ENCODE measurements around the gene B4GALT7.
A peak's percentile ranks its signal among the peaks of the same experiment; 100 is the strongest.
"Not testable (repeated sequence)": the region's sequence is repeated elsewhere in the genome, so short reads cannot be mapped to it uniquely, and the experiment has no call there.

B4GALT7 gene, protein sequence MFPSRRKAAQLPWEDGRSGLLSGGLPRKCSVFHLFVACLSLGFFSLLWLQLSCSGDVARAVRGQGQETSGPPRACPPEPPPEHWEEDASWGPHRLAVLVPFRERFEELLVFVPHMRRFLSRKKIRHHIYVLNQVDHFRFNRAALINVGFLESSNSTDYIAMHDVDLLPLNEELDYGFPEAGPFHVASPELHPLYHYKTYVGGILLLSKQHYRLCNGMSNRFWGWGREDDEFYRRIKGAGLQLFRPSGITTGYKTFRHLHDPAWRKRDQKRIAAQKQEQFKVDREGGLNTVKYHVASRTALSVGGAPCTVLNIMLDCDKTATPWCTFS

DNA sequence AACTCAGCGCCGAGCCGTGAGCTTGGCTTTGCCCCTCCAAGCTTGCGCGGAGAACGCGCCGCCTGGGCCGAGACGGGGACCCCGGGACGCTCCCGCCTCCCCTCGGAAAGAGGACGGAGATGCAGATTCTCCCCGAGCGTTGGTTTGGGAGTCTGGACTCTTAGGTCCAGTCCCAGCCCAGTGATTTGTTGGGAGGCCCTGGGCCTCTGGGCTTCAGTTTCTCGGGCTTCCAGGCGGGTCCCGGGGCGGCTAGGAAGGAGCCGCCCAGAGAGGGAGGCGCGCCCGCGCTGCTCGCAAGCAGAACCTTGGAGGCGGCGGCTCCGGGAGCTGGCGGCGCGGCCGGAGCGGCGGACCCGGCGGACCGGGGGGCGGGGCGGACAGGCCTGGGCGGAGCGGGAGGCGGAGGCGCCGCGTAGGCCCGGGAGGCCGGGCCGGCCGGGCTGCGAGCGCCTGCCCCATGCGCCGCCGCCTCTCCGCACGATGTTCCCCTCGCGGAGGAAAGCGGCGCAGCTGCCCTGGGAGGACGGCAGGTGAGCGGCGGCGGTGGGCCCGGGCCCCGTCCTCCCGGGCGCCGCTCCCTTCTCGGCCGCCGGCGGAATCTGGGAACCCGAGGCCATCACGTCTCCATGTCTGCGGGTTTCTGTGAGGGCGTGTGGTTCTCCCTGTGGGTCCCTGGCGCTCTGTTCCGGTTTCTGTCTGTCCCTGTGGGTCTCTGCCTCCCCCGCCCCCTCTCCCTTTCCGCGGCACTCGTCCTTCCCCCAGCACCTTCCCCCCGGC is at the start of gene B4GALT7:
Gene B4GALT7, plus strand, starts transcription at position 402 of the 777 bp plus-strand sequence. Its CDS starts 79 bp downstream, at position 481.
- peak in 50 of 51 donors; percentile 25 to 88 (median 70) for DNase-seq

GRCh38 chr5:177552839-177553455 is 47.0 kb upstream of the B4GALT7 start:
- DNase-seq: peak in 12 of 51 donors; percentile 6 to 35 (median 20)

- DNase-seq: peak in 27 of 51 donors; percentile 19 to 67 (median 39)
Observed at GRCh38 chr5:177553671-177554429, 46.1 kb upstream of the B4GALT7 start.

GRCh38 chr5:177554474-177555111 is 45.3 kb upstream of the B4GALT7 start, which contains the start of gene FAM193B:
Gene FAM193B, minus strand, starts transcription at chr5:177554563. Its CDS starts 105 bp downstream, at chr5:177554458.
- DNase-seq: peak; percentile 42 to 96 (median 89)

DNA sequence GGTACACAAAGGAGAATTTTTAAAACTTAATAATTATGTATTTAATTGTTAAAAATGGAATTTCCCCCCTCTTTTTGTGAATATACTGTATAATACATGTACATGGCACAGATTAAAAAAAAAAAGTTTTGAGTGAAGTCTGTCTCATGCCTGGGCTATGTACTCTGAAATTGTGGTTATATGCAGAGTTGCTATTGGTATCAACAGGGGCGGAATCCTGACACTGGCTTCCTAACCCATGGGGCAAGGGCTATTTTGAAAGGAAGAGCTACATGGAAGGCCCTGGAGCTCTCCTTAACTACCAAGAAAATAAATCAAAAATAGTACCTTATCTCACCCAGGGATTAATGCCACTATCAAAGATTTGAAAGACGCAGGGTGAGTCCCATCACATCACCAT is 44.7 kb upstream of the B4GALT7 start:
- DNase-seq: no peak

GRCh38 chr5:177555665-177556064 is 44.3 kb upstream of the B4GALT7 start:
- no peak for DNase-seq

DNA sequence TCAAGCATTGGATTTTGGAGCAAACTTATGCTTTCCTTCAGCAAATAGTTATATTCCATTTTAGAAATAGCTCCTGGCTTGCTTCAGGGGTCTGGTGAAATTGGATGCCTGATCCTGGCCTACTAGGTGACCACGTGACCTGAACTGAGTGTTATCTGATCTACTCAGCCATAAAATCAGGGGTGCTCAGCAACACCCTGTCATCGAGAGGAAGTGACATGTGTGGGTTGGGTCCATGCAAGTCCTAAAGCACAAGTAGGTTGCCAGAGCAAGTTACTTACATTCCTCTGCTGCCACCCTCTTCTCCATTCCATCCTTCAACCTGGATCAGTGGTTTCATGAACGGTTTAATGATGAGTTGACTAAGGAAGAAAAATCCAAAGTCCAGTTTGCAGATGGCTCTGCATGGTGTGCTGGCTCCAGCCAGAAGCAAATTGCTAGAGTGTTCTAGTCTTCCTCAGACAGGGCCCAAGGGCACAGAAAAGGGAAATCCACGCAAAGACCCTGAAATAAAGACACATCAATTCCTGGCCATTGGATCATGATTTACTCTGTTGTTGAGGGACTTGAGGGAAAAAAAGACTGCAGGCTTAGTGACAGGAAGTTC is 42.8 kb upstream of the B4GALT7 start:
- no peak for DNase-seq

GRCh38 chr5:177557796-177558195 is 42.1 kb upstream of the B4GALT7 start:
- no peak for DNase-seq

DNA sequence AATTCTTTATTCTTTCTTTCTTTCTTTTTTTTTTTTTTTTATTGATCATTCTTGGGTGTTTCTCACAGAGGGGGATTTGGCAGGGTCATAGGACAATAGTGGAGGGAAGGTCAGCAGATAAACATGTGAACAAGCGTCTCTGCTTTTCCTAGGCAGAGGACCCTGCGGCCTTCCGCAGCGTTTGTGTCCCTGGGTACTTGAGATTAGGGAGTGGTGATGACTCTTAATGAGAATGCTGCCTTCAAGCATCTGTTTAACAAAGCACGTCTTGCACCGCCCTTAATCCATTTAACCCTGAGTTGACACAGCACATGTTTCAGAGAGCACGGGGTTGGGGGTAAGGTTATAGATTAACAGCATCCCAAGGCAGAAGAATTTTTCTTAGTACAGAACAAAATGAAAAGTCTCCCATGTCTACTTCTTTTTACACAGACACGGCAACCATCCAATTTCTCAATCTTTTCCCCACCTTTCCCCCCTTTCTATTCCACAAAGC is 40.4 kb upstream of the B4GALT7 start:
- not testable (repeated sequence) for DNase-seq

DNA sequence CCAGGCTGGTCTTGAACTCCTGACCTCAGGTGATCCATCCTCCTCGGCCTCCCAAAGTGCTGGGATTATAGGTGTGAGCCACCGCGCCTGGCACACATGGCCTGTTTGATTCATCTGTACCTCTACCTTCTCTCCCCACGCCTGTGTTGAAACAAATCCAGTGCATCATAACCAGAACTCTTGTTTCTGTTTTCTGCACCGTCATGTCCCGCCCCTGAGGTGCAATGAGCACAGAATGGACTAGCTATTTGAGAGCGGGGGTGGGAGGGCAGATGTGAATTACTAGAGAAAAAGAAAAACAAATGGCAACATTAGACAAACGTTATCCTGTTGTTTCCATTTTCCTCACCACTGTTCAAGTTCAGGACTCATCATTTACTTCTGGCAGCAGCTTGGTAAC is 34.9 kb upstream of the B4GALT7 start:
- no peak for DNase-seq

GRCh38 chr5:177568326-177568725 is 31.6 kb upstream of the B4GALT7 start:
- no peak for DNase-seq

DNA sequence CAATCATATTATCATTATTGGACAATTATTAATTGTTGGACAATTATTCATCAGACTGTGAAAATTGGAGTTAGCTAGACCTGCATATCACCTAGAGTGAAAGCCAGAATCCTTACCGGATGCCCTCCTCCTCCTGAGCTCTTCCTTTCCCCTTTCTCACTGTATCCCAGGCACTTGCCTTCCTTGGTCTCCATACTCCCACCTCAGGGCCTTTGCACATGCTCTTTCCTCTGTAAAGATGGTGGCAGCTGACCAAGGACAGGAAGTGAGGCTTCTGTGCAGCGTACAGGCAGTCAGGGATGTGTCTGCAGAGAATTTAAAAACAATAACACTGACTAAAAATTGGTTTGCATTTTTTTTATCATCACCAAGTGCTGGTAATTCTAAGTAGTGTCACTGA is 30.0 kb upstream of the B4GALT7 start:
- DNase-seq: no peak

- DNase-seq: no peak
Observed at GRCh38 chr5:177575488-177575887, 24.4 kb upstream of the B4GALT7 start.

DNA sequence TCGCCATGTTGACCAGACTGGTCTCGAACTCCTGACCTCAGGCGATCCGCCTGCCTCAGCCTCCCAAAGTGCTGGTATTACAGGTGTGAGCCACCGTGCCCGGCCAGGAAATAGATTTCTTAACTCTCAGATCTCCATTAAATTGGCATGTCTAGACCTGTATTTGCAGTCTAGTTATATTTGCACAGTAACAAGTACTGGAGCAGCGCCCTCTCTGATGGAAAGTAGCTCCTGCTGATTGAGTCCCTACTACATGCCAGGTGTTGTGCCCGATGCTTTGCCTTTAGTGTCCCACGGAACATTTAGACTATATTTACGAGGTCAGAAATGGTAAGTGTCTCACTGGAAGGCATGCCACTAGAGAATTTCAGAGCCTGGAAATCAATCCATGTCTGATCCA is 23.8 kb upstream of the B4GALT7 start:
- no peak for DNase-seq

- no peak for DNase-seq
Observed at GRCh38 chr5:177578316-177578715, 21.6 kb upstream of the B4GALT7 start.

GRCh38 chr5:177588413-177588909 is 11.5 kb upstream of the B4GALT7 start:
- no peak for DNase-seq

- no peak for DNase-seq
Observed at GRCh38 chr5:177590406-177590805, 9.5 kb upstream of the B4GALT7 start.

- DNase-seq: no peak
Observed at GRCh38 chr5:177591690-177592009, 8.3 kb upstream of the B4GALT7 start.

- DNase-seq: peak; percentile 17 to 91 (median 78)
Observed at GRCh38 chr5:177592010-177592834, 7.7 kb upstream of the B4GALT7 start, which contains the start of gene TMED9. Gene TMED9, plus strand, starts transcription at chr5:177592203. Its CDS starts 12 bp downstream, at chr5:177592215.

All from hypothalamus (tissue), 51 donors.